ENCODE measurements around the gene RBMS3.

RBMS3 gene

GRCh38 chr3:29971895-29972294 lies 691.0 kb downstream of the RBMS3 start:
- TF ChIP-seq CTCF (IDR thresholded peaks at IDR 0.05; ENCODE audit: control extremely low read depth, extremely low read depth, low read depth, missing control alignments) = no peak
- no peak for DNase-seq (ENCODE audit: extremely low spot score)
- ChIA-PET POLR2A (no interaction called here), CTCF (interaction anchor here (1.1 kb wide), 1 partner anchor 10 kb away, joined by 3 read pairs; no protein-coding TSS in a partner anchor)

- CTCF ChIA-PET = interaction anchor here (1.1 kb wide), 1 partner anchor 10 kb away, joined by 3 read pairs; no protein-coding TSS in a partner anchor
- POLR2A ChIA-PET = no interaction called here
- DNase-seq (ENCODE audit: extremely low spot score) = no peak
- TF ChIP-seq CTCF (IDR thresholded peaks at IDR 0.05; ENCODE audit: control extremely low read depth, extremely low read depth, low read depth, missing control alignments) = no peak
These were observed 691.6 kb downstream of the RBMS3 start for GRCh38 chr3:29972320-29972993.

GRCh38 chr3:29973763-29974162 lies 692.9 kb downstream of the RBMS3 start:
- ChIA-PET CTCF (no interaction called here), POLR2A (no interaction called here)
- no peak for TF ChIP-seq CTCF (IDR thresholded peaks at IDR 0.05; ENCODE audit: control extremely low read depth, extremely low read depth, low read depth, missing control alignments)
- no peak for DNase-seq (ENCODE audit: extremely low spot score)

GRCh38 chr3:29976871-29977270 lies 696.0 kb downstream of the RBMS3 start:
- CTCF ChIA-PET = interaction anchor here (1.4 kb wide), 1 partner anchor 13 kb away, joined by 3 read pairs; no protein-coding TSS in a partner anchor
- no peak for DNase-seq (ENCODE audit: extremely low spot score)
- TF ChIP-seq CTCF (IDR thresholded peaks at IDR 0.05; ENCODE audit: control extremely low read depth, extremely low read depth, low read depth, missing control alignments) = no peak
- POLR2A ChIA-PET = no interaction called here

DNA sequence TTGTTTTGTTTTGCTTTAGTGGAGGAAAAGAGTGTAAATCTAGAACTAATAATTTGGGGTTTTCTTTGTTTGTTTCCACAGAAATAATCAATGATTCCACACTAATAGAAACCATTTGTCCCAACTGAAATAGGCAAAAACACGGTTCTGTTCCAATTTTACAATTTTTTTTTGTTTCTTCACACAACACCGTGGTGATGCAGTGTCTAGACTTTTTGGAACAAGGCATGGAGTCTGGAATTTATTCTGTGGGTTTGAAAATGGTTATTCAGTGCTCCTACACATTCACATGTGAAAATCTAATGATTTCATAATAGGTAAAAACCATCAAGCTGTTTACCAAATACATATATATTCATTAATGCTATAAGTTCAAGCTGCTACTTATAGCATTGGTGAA lies 696.5 kb downstream of the RBMS3 start:
- no peak for DNase-seq (ENCODE audit: extremely low spot score)
- ChIA-PET CTCF (interaction anchor here (1.4 kb wide), 1 partner anchor 12 kb away, joined by 3 read pairs; no protein-coding TSS in a partner anchor), POLR2A (no interaction called here)
- TF ChIP-seq CTCF (IDR thresholded peaks at IDR 0.05; ENCODE audit: control extremely low read depth, extremely low read depth, low read depth, missing control alignments) = no peak

DNA sequence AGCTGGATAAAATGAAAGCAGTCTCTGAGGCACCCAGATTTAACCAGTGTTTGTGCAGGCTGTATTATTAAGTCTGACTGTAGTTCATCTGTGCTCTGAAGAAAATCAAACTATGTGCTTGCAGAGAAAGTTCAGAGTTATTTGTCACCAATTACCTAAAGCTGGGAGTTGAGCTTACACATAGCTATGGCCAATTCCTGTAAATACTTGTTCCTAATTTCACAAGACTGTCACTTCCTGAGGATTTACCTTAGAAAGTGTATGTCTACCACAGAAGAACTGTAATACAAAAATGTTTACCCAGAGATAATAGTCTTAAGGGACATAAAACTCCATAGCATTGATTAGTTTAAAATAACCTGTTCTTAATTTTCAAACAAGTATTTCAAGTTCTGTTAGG lies 697.2 kb downstream of the RBMS3 start:
- POLR2A ChIA-PET = no interaction called here
- no peak for TF ChIP-seq CTCF (IDR thresholded peaks at IDR 0.05; ENCODE audit: control extremely low read depth, extremely low read depth, low read depth, missing control alignments)
- CTCF ChIA-PET = interaction anchor here (1.4 kb wide), 1 partner anchor 12 kb away, joined by 3 read pairs; no protein-coding TSS in a partner anchor
- no peak for DNase-seq (ENCODE audit: extremely low spot score)

Data from GM10248 (cell line).